ENCODE results near the gene ATP2B2.

DNA sequence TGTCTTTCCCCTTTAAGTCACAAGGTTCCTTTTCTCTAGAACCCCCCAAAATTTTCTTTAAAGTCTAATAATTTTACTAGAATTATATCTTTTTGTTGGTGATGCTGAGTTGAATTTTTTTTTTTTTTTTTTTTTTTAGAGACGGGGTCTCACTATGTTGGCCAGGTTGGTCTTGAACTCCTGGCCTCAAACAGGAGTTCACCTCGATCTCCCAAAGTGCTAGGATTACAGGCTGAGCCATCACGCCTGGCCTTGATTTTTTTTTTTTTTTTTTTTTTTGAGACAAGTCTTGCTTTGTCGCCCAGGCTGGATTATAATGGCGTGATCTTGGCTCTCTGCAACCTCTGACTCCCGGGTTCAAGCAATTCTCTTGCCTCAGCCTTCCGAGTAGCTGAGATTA lies 196.7 kb downstream of the ATP2B2 start:
- TF ChIP-seq CTCF (conservative IDR thresholded peaks at IDR 0.05; ENCODE audit: low read length) (no peak), EZH2phosphoT487 (IDR thresholded peaks at IDR 0.05; ENCODE audit: borderline replicate concordance) (no peak)

Measured in Loucy (cell line).